Ovary (tissue), 9 donors: Measurements from ENCODE around the gene MYO1E. TPM values are rescaled to one million over a fixed set of nuclear protein-coding genes. Genes with fewer than 3 reads are reported as not detected.
"Not testable (repeated sequence)": the region's sequence is repeated elsewhere in the genome, so short reads cannot be mapped to it uniquely, and the experiment has no call there.

Experiments used
- DNase-seq, 5 donors: peaks; one replicate each; pipeline ENCODE4 v3.0.0-alpha.2; 2019 to 2020
- H3K27ac ChIP-seq, 2 donors: fragments of 200-600 bp; one replicate each; pipeline versions ENCODE4 v1.5.1 to v1.8.0; 2019 to 2022
- H3K27me3 ChIP-seq: fragments of 200-600 bp; one replicate; pipeline ENCODE4 v1.8.0; 2022
- H3K36me3 ChIP-seq: fragments of 200-600 bp; sonication (generic); one replicate; pipeline ENCODE4 v1.5.1; 2019
- H3K4me1 ChIP-seq: one replicate; pipeline ENCODE4 v1.8.1; 2013; ENCODE audit warnings: mild to moderate bottlenecking, moderate library complexity; ENCODE audit not compliant: insufficient read depth
- H3K4me3 ChIP-seq: fragments of 200-600 bp; sonication (generic); one replicate; pipeline ENCODE4 v1.5.1; 2017
- H3K9me3 ChIP-seq, 2 donors: fragments of 200-600 bp in 1 of 2; sonication (generic) in 1 of 2; one replicate each; pipeline versions ENCODE4 v1.5.1 to v1.8.1; 2013 to 2019; ENCODE audit warnings: mild to moderate bottlenecking in 1 of 2, moderate library complexity in 1 of 2
- EP300 ChIP-seq: sonication (generic); formaldehyde crosslinking; IDR thresholded peaks from one replicate; pipeline ENCODE4 v1.6.1; 2017; ENCODE audit warnings: antibody characterized with exemption
- POLR2A ChIP-seq: fragments of 450-650 bp; IDR thresholded peaks from one replicate; pipeline ENCODE4 v1.6.1; 2017; ENCODE audit warnings: antibody characterized with exemption, mild to moderate bottlenecking, moderate library complexity
- WGBS, 3 donors: extraction: QIAGEN DNeasy Blood & Tissue Kit in 1 of 3; methylation state at CpG; one replicate each; pipeline versions ENCODE4 v1.1.5 to v1.1.7; 2013 to 2017; 5-methylcytosine and 5-hydroxymethylcytosine counted together
- intact Hi-C, 4 donors: fragments of 100-400 bp; cut with DNase I; formaldehyde crosslinking; loops; one replicate each; pipeline versions ENCODE4 v1.11.0 to v1.15.1; 2022 to 2023
- polyA plus RNA-seq, 2 donors: library from polyadenylated mRNA; stranded (reverse); fragments of 200-250 nt in 1 of 2; fragments of 350-450 nt in 1 of 2; fragmentation: Illumina TruSeq in 1 of 2; extraction: RNeasy Lipid Tissue Mini Kit (QIAGEN cat#74804) in 1 of 2; gene quantifications; one replicate each; pipeline ENCODE4 v1.2.3, GENCODE V29; 2013 to 2014
- total RNA-seq, 7 donors: library from RNA; depleted of rRNA in 2 of 7; stranded (reverse); fragments of >200 nt in 2 of 7; fragmentation: NEBNext Ultra II Directional in 3 of 7; extraction: Animal tissue kit (Norgen Biotek cat#: 25700) in 3 of 7; gene quantifications; one replicate each; pipeline versions ENCODE4 v1.1.0 to v1.2.4, GENCODE V29; 2016 to 2023
- TF ChIP-seq, protein P1 (sequence below), 3 donors: fragments of 450-650 bp in 2 of 3; fragments of 200-600 bp in 1 of 3; IDR thresholded peaks; one replicate each; pipeline versions ENCODE4 v1.5.1 to v1.8.0; 2016 to 2022; ENCODE audit warnings: antibody characterized with exemption in 3 of 3, mild to moderate bottlenecking in 1 of 3
- donor health status: DM: no; HTN: no; CAD: no; lungs with moderate emphysema.
- donor health status: DM: no; HTN: no; CAD: no.
- donor health status: Bipolar disorder and iron deficiency.
- donor health status: DM: yes; HTN: yes; CAD: no.
- donor health status: DM: no; HTN: no; CAD: no.
- donor health status: DM: yes; HTN: yes; CAD: no.

MYO1E gene
- total and polyA plus RNA-seq, 9 donors = 11.6 to 96.0 (median 44.8) TPM

DNA sequence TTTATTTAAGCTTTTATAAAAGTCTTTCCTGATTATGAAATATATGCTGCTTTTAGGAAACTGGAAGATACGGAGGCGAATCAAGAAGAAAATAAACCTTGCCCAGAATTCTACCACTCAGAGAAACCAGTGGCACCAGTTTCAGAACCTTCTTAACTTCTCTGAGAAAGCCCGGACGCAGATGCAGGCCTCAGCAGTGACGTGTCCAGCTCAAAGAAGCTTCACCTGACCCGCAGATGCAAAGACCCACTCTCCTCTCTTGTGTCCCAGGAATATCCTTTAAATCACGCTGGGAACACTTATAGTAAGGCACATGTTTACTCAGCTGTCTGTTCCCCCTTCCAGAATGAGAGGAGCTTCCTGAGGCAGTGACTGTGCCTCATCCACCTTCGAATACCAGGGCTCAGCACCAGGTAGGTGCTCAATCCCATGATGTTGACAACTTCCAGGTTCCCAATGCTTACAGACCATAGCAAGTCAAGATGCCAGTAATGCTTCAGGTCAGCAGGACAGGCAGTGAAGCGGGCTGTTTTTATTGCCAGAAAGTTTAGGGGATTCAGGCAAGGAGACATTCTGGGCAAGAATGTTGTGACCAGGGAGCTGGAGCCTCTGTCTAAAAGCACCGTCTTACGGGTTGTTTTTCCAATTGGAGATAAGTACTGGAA, 205.9 kb downstream of the MYO1E start:
- H3K27ac ChIP-seq = no peak overlapping the region
- TF ChIP-seq, protein P1, sequence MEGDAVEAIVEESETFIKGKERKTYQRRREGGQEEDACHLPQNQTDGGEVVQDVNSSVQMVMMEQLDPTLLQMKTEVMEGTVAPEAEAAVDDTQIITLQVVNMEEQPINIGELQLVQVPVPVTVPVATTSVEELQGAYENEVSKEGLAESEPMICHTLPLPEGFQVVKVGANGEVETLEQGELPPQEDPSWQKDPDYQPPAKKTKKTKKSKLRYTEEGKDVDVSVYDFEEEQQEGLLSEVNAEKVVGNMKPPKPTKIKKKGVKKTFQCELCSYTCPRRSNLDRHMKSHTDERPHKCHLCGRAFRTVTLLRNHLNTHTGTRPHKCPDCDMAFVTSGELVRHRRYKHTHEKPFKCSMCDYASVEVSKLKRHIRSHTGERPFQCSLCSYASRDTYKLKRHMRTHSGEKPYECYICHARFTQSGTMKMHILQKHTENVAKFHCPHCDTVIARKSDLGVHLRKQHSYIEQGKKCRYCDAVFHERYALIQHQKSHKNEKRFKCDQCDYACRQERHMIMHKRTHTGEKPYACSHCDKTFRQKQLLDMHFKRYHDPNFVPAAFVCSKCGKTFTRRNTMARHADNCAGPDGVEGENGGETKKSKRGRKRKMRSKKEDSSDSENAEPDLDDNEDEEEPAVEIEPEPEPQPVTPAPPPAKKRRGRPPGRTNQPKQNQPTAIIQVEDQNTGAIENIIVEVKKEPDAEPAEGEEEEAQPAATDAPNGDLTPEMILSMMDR (IDR thresholded peaks at IDR 0.05) = no peak
- no peak for TF ChIP-seq POLR2A
- no peak for TF ChIP-seq EP300
- H3K4me1 ChIP-seq = peaks cover 1% of the 10 kb centered on the region
- H3K27me3 ChIP-seq = no peaks in the 10 kb centered on the region
- no peak for DNase-seq
- intact Hi-C loops = no loop called here
- H3K36me3 ChIP-seq = no peaks in the 10 kb centered on the region
- no peaks in the 10 kb centered on the region for H3K9me3 ChIP-seq
- 69 to 74% (median 70%) methylated on average over 11 of the region's 11 CpGs for WGBS, 3 donors
- H3K4me3 ChIP-seq = no peak overlapping the region

GRCh38 chr15:59166166-59166565, 206.5 kb downstream of the MYO1E start:
- no peak for DNase-seq
- Histone ChIP-seq H3K9me3 (no peaks in the 10 kb centered on the region), H3K4me3 (no peak overlapping the region), H3K27ac (no peak overlapping the region), H3K36me3 (no peaks in the 10 kb centered on the region), H3K4me1 (peaks cover 1% of the 10 kb centered on the region), H3K27me3 (no peaks in the 10 kb centered on the region)
- TF ChIP-seq, protein P1 (IDR thresholded peaks at IDR 0.05) = no peak
- TF ChIP-seq POLR2A (no peak), EP300 (no peak)
- 37 to 39% (median 38%) methylated on average over 4 of the region's 4 CpGs for WGBS, 3 donors
- intact Hi-C loops = no loop called here

GRCh38 chr15:59165726-59166125, 206.9 kb downstream of the MYO1E start:
- intact Hi-C loops = no loop called here
- TF ChIP-seq, protein P1 (IDR thresholded peaks at IDR 0.05) = no peak
- TF ChIP-seq EP300 (no peak), POLR2A (no peak)
- peak in 1 of 5 donors; percentile 28 for DNase-seq
- Histone ChIP-seq H3K27me3 (no peaks in the 10 kb centered on the region), H3K9me3 (no peaks in the 10 kb centered on the region), H3K27ac (no peak overlapping the region), H3K36me3 (no peaks in the 10 kb centered on the region), H3K4me3 (no peak overlapping the region), H3K4me1 (peaks cover 1% of the 10 kb centered on the region)
- 46 to 74% (median 56%) methylated on average over 3 of the region's 3 CpGs for WGBS, 3 donors

GRCh38 chr15:59162080-59162479, 210.6 kb downstream of the MYO1E start:
- H3K36me3 ChIP-seq, H3K27ac ChIP-seq, H3K4me1 ChIP-seq, DNase-seq, H3K9me3 ChIP-seq, intact Hi-C loops, H3K4me3 ChIP-seq, H3K27me3 ChIP-seq: not testable (repeated sequence)
- WGBS, 3 donors = 96 to 97% (median 96%) methylated on average over 8 of the region's 8 CpGs

DNA sequence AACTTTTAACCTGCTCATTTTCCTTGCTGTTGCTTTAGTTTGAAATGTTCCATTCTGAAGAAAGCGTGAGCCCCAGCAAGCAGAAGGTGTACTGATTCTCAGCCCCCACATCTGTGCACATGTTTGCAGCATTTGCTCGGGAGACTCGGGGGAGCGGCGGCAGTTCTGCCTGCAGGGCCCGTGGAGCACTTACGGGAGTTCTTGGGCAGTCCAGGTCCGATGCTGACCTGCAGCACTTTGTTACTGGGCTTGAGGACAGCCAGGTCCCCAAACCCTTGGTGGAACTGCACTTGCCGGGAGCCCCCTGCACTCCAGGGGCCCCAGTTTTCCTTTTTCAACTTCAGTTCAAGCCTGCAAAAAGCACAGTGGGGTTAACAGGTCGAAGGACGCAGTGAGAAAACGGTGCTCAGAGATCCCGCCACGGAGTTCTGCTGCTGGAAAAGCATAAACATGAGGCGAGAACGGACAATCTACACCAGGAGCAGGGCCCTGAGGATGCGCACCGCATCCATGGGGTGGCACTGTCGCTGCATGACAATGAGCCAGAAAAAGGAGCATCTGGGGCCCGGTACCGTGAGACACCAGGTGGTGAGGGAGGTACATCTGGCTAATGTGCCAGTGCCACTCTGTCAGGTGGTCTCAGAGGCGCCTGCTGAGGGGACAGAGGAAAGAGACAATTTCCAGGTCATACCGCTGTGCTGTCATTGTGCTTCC, 211.6 kb downstream of the MYO1E start:
- WGBS, 3 donors = 75 to 84% (median 75%) methylated on average over 23 of the region's 23 CpGs
- intact Hi-C loops = no loop called here
- Histone ChIP-seq H3K4me1 (no peaks in the 10 kb centered on the region), H3K9me3 (no peaks in the 10 kb centered on the region), H3K4me3 (no peak overlapping the region), H3K27ac (no peak overlapping the region), H3K27me3 (no peaks in the 10 kb centered on the region), H3K36me3 (no peaks in the 10 kb centered on the region)
- no peak for TF ChIP-seq POLR2A
- TF ChIP-seq, protein P1 (IDR thresholded peaks at IDR 0.05) = no peak
- DNase-seq = peak in 1 of 5 donors; percentile 41
